GM10847 (cell line): ENCODE measurements around the gene RERE.

Experiments used
- POLR2A ChIP-seq: IDR thresholded peaks from 2 replicates; pipeline ENCODE4 v1.6.1; 2011; ENCODE audit not compliant: insufficient read length; ENCODE audit errors: extremely low read depth

RERE gene

DNA sequence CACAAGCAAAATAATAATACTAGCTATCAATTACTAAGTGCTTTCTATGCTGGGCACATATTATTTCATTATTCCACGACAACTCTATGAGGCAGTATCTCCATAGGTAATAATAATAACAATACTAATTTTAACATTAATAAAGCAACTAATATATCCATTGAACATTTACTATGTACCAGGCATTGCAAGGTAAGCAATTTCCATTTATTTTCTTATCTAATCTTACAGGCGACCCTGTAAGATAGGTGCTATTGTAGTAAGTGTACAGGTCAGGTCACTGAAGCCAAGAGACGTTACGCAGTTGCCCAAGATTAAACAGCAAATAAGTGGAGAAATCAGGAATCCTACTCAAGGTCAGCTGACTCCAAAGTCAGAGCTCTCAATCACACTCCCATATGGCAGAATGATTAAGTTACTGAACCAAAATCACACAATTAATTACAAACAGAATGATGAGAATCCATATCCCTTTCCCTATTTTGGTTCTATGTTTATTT, 301.1 kb downstream of the RERE start:
- TF ChIP-seq POLR2A = no peak

DNA sequence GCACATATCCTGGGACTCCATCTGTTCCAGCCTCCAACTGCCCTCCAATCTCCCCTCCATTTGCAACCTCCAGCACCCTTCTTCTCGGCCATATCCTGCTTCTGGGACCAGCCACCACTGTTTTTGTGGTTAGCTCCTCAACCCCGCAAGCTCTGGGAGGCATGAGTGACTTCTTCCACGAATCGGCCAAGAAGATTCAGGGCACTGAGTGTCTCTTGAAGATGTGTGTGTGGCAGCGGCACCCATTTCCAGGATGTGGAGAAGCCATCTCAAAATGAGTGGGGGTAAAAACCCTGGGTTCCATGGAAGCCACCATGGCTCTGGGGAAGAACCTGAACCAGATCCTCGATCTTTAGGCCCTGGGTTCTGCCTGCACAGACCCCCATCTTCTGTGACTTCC, 304.9 kb downstream of the RERE start:
- no peak for TF ChIP-seq POLR2A

DNA sequence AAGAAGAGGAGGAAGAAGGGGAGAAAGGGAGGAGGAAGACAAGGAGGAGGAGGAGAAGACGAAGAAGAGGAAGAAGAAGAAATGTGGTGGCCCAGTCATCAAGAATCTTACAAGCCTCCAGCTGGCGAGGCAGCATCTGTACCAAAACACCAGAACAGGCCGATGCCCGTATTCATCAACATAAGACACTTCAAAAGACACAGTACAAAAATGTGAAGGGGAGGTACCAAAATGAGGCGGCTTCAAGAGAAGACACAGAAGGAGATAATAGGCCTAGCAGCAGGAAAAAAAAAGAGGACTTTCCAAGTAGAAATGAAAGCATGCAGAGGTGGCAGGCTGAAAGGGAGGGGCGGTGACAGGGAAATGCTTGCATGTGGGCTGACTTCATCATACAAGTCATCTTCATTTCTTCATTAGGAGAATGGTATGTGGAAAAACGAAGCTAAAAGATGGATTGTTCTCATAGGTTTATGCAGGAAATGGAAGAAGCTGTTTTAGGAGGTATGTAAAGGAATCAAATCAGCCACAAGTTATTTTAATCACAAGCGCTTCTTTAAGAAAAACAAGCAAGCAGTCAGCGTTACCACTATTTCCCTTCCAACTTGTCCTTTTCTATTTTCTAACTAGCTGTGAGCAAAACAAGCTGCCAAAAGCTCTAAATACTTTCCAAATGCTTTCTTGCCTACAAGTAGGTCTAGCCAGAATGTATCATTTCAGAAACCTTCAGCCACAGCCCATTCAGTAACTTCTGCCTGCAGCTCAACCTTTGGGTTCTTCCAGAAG, 307.2 kb downstream of the RERE start:
- no peak for TF ChIP-seq POLR2A

DNA sequence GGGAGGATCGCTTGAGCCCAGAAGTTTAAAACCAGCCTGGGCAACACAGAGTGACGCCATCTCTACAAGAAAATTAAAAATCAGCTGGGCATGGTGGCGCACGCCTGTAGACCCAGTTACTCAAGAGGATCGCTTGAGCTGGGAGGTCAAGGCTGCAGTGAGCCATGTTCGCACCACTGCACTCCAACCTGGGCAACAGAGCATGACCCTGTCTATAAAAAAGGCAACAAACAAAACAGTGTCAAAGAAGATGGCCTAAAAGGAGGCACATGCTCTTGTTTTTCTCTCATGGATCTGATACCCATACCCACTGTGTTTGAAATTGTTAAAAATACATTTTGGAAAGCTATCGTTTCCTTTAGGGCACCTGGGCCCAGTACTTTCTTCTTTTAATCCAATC, 307.9 kb downstream of the RERE start:
- no peak for TF ChIP-seq POLR2A

DNA sequence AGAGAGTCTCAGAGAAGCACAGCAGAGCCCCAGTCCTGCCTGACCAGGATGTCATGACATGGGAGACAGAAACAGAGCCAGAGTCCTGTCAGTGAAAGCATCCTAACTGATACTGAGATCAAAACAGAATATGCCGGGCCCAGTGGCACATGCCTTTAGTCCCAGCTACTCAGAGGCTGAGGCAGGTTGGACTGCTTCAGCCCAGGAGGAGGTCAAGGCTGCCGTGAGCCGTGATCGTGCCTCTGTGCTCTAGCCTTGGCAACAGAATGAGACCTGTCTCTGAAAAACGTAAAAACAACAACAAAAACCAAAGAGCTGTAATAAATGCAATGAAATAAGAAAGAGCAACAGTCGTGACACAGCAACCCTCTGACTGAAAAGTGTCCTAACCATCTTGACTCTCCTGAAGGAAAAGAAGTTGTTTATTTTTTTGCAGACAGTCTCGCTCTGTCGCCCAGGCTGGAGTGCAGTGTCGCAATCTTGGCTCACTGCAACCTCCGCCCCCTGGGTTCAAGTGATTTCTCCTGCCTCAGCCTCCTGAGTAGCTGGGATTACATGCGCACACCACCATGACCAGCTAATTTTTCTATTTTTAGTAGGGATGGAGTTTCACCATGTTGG, 310.3 kb downstream of the RERE start:
- TF ChIP-seq POLR2A = no peak

DNA sequence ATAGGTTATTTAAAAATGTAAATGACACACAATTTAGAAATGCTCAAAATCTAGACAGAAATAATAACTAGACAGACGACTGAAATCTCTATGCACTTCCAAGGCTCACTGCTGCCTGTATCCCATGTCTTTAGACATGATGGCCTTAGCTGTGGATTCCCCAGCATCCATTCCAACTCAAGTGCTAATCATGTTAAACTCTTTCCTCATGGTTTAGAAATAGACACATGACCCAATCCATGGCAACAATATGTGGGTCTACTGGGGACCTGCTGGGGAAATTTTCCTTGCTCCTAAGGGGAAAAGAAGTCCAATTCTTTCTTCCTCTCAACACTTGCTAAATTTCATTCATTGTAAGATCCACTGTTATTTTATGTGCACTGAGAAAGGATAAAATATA, 311.0 kb downstream of the RERE start:
- TF ChIP-seq POLR2A = no peak

DNA sequence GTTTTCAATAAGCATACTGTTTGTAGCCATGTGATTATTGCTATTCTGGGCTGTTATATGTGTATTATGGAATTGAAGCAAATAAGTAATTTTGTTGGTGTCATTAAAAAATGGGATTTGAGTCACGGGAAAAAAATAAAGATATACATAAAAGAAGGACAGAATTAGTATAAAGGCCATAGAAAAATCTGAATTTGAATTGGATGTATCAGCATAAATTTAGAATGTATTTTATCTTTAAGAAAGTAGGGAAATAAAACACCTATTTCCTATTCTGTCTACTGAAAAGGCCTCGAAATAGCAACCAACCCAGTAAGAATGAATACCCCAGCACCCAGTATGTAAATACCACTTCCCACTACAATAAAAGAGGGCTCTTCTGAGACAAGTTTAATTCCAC, 313.6 kb downstream of the RERE start:
- TF ChIP-seq POLR2A = no peak

DNA sequence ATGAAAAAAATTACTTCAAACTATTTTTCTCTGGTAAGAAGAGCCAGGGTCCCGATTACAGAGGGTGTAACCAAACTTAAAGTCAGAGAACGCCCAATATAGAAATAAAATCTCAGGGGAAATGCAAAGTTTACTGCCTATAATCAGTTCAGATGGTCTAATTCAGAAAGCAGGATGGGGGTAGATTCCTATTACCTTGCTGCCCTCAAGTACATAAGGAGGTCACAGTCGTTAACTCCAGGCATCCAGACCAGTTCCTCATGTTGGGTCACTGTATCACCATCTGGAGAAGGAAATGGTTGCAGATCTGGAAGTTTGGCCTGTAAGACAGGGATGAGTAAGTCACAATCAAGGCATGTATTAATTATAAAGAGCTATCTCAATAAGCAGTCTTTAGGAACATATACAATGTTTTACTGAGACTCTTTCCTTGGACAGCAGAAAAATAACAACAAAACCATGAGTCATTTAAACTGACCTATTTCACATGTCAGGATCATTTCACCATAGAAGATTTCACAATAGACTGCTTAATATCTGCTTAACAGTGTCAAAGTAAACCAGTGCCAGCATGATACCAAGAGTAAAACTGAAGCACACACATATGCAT, 320.1 kb downstream of the RERE start:
- no peak for TF ChIP-seq POLR2A

DNA sequence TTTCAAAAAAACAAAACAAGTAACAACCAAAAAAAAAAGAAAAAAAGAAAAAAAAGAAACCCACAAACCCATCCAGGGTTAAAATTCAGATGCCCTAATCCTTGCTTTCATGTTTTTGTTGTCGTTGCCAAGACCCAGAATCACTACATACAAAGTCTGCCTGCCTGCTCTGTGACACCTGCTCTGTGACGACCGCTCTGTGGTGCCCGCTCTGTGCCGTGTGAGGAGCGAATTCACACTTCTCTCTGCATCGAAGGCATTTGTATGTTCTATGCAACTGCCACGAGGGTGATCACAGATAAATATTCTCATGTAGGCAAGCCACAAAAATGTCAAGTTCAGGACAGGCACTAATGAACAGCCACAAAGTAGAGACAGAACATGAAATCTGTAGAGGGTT, 321.0 kb downstream of the RERE start:
- TF ChIP-seq POLR2A = no peak

DNA sequence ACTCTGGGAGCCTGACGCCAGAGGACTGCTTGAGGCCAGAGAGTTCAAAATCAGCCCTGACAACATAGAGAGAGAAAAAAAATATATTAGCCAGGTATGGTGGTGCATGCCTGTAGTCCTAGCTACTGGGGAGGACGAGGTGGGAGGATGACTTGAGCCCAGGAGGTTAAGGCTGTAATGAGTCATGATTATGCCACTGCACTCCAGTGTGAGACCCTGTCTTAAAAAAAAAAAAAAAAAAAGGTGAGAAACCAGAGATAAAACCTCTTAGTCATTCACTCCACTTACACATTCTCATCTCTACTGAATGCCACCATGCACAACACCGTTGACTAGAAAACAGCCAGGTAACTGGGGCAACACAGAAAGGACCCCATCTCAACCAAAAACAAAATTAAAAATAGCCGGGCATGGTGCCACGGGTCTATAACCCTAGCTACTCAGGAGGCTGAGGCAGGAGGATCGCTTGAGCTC, 321.5 kb downstream of the RERE start:
- TF ChIP-seq POLR2A = no peak

DNA sequence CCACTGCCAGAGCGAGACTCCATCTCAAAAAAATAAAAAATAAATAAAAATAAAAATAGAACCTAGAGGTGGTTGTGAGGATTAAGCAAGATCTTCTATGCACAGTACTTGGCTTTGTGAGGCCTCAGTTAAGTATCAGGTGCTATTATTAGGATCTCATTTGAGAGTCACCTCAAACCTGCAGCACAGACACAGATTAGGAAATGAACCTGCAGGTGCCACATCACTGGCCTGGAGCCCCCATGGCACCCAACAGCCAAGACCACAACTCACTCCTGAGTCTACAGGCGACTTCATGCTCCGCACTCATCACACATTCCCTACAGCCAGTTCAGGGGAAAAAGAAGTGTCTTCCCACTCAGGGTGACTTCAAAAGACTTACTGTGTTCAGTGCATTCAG, 322.8 kb downstream of the RERE start:
- no peak for TF ChIP-seq POLR2A

DNA sequence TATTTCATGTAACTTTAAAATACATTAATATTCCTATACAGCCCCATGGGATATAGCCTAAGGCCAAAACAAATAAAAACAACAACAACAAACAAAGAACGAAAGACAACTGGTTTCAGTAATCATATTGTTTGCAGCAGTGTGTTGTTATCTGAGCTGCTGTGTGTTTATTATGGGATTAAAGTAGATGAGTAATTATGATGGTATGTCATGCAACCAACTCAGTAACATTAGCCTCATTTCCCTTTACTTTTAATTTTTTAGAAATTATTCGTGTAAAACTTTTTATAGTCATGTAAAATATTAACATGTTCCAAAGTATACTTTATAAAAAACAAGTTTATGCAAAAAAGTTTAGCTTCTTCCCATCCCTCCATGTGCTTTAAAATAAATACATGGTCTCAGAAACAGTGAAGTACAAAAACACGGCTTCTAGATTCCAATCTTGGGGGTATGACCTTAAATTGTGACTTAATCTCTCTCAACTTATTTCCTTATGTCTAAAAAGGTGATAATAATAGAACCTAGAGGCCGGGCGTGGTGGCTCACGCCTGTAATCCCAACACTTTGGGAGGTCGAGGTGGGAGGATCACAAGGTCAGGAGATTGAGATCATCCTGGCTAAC, 323.4 kb downstream of the RERE start:
- TF ChIP-seq POLR2A = no peak

DNA sequence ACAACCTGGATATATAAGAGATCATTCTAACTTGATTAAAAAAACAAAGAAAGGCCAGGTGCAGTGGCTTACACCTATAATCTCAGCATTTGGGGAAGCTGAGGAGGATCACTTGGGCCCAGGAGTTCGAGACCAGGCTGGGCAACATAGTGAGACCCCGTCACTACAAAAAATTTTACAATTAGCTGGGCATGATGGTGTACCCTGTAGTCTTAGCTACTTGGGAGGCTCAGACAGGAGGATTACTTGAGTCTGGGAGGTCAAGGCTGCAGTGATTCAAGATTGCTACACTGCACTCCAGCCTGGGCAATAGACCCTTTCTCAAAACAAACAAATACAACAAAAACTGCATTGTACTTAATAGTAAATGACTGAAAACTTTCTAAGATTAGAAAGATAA, 330.2 kb downstream of the RERE start:
- TF ChIP-seq POLR2A = no peak

DNA sequence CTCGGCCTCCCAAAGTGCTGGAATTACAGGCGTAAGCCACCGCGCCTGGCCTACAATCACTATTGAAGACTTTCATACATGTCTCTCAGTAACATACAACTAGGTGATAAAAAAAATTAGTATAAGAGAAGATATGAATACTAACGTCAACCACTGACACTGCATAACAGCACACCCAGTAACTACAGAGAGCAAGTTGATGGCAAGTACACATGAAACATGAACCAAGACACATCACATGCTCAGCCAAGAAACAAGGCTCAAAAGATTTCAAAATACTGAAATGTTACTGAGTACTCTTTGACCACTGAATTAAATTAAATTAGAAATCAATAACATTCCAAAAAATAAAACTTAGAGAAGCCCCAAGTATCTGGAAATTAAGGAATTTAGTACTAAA, 331.4 kb downstream of the RERE start:
- no peak for TF ChIP-seq POLR2A

DNA sequence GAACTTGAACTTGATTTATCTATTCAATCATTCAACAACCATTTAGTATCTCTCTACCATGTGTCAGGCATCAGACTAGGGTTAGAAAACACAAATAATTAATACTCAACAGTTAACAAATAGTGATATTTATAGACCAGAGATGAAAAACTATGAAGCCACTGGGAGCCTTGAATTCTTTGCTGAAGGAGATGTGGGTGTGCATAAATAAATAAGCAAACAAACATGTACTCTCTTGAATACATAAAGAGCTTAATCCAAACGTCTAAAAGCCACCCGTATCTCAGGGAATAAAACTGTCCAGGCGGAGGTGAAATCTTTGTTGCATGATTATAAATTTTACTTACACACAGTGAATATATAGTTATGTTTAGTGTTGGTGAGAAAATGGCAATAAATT, 333.9 kb downstream of the RERE start:
- no peak for TF ChIP-seq POLR2A

DNA sequence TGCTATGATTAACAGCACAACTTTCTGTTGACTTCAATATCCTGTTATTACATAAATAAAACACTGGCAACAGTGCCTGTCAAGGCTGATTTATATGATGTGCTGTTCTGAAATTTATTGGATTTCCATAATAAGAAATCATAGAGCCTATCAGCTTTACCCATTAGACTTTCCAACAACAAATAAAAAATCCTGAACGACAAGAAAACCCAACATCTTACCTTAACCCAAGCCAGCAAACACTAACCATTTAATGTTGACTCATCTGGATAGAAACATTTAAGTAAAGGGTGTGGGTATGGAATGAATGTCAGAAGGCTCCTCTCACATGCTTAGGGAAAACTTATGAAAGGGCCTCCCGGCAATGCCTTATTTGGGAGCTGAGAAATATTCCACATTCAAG, 334.5 kb downstream of the RERE start:
- no peak for TF ChIP-seq POLR2A
